ENCODE results near the gene RRBP1.

The RRBP1 gene

GRCh38 chr20:17633221-17633849 is 48.7 kb downstream of the RRBP1 start:
- H3K36me3 ChIP-seq (ENCODE audit: control insufficient read depth in 5 of 5, insufficient read depth in 5 of 5, low read length in 5 of 5) = peaks cover 0 to 95% (median 80%) of the 10 kb centered on the region in 5 donors
- no peaks in the 10 kb centered on the region for H3K27me3 ChIP-seq (ENCODE audit: control insufficient read depth in 5 of 5, insufficient read depth in 4 of 5, low read length in 5 of 5)
- H3K4me3 ChIP-seq (ENCODE audit: low read depth in 1 of 5, low read length in 5 of 5) = no peak overlapping the region
- H3K4me1 ChIP-seq (ENCODE audit: control insufficient read depth in 5 of 5, insufficient read depth in 5 of 5, low read length in 5 of 5) = peaks cover 9 to 49% (median 39%) of the 10 kb centered on the region in 5 donors
- no peaks in the 10 kb centered on the region for H3K9me3 ChIP-seq (ENCODE audit: control insufficient read depth in 5 of 5, low read length in 5 of 5)
- no peak overlapping the region for H3K9ac ChIP-seq (ENCODE audit: low read length in 5 of 5)
- no peak overlapping the region for H3K27ac ChIP-seq (ENCODE audit: low read depth, low read length)

GRCh38 chr20:17631576-17632319 is 50.3 kb downstream of the RRBP1 start:
- H3K9me3 ChIP-seq (ENCODE audit: control insufficient read depth in 5 of 5, low read length in 5 of 5) = no peaks in the 10 kb centered on the region
- H3K27me3 ChIP-seq (ENCODE audit: control insufficient read depth in 5 of 5, insufficient read depth in 4 of 5, low read length in 5 of 5) = no peaks in the 10 kb centered on the region
- no peak overlapping the region for H3K4me3 ChIP-seq (ENCODE audit: low read depth in 1 of 5, low read length in 5 of 5)
- H3K9ac ChIP-seq (ENCODE audit: low read length in 5 of 5) = no peak overlapping the region
- H3K27ac ChIP-seq (ENCODE audit: low read depth, low read length) = no peak overlapping the region
- peaks cover 8 to 40% (median 31%) of the 10 kb centered on the region in 5 donors for H3K4me1 ChIP-seq (ENCODE audit: control insufficient read depth in 5 of 5, insufficient read depth in 5 of 5, low read length in 5 of 5)
- peaks cover 0 to 98% (median 89%) of the 10 kb centered on the region in 5 donors for H3K36me3 ChIP-seq (ENCODE audit: control insufficient read depth in 5 of 5, insufficient read depth in 5 of 5, low read length in 5 of 5)

GRCh38 chr20:17630806-17631195 is 51.2 kb downstream of the RRBP1 start:
- H3K36me3 ChIP-seq (ENCODE audit: control insufficient read depth in 5 of 5, insufficient read depth in 5 of 5, low read length in 5 of 5) = peaks cover 0 to 100% (median 98%) of the 10 kb centered on the region in 5 donors
- no peaks in the 10 kb centered on the region for H3K9me3 ChIP-seq (ENCODE audit: control insufficient read depth in 5 of 5, low read length in 5 of 5)
- H3K4me1 ChIP-seq (ENCODE audit: control insufficient read depth in 5 of 5, insufficient read depth in 5 of 5, low read length in 5 of 5) = peaks cover 6 to 30% (median 22%) of the 10 kb centered on the region in 5 donors
- no peak overlapping the region for H3K27ac ChIP-seq (ENCODE audit: low read depth, low read length)
- H3K27me3 ChIP-seq (ENCODE audit: control insufficient read depth in 5 of 5, insufficient read depth in 4 of 5, low read length in 5 of 5) = no peaks in the 10 kb centered on the region
- H3K4me3 ChIP-seq (ENCODE audit: low read depth in 1 of 5, low read length in 5 of 5) = no peak overlapping the region
- H3K9ac ChIP-seq (ENCODE audit: low read length in 5 of 5) = no peak overlapping the region

- Histone ChIP-seq H3K36me3 (ENCODE audit: control insufficient read depth in 5 of 5, insufficient read depth in 5 of 5, low read length in 5 of 5) (peaks cover 0 to 100% (median 97%) of the 10 kb centered on the region in 5 donors), H3K27ac (ENCODE audit: low read depth, low read length) (no peak overlapping the region), H3K4me1 (ENCODE audit: control insufficient read depth in 5 of 5, insufficient read depth in 5 of 5, low read length in 5 of 5) (peaks cover 2 to 25% (median 16%) of the 10 kb centered on the region in 5 donors), H3K9ac (ENCODE audit: low read length in 5 of 5) (no peak overlapping the region), H3K27me3 (ENCODE audit: control insufficient read depth in 5 of 5, insufficient read depth in 4 of 5, low read length in 5 of 5) (no peaks in the 10 kb centered on the region), H3K4me3 (ENCODE audit: low read depth in 1 of 5, low read length in 5 of 5) (no peak overlapping the region), H3K9me3 (ENCODE audit: control insufficient read depth in 5 of 5, low read length in 5 of 5) (no peaks in the 10 kb centered on the region)
Measured at GRCh38 chr20:17630151-17630805, 51.8 kb downstream of the RRBP1 start.

- Histone ChIP-seq H3K4me1 (ENCODE audit: control insufficient read depth in 5 of 5, insufficient read depth in 5 of 5, low read length in 5 of 5) (peaks cover 2 to 19% (median 10%) of the 10 kb centered on the region in 5 donors), H3K36me3 (ENCODE audit: control insufficient read depth in 5 of 5, insufficient read depth in 5 of 5, low read length in 5 of 5) (peaks cover 0 to 100% (median 97%) of the 10 kb centered on the region in 5 donors), H3K27ac (ENCODE audit: low read depth, low read length) (no peak overlapping the region), H3K4me3 (ENCODE audit: low read depth in 1 of 5, low read length in 5 of 5) (no peak overlapping the region), H3K27me3 (ENCODE audit: control insufficient read depth in 5 of 5, insufficient read depth in 4 of 5, low read length in 5 of 5) (no peaks in the 10 kb centered on the region), H3K9me3 (ENCODE audit: control insufficient read depth in 5 of 5, low read length in 5 of 5) (no peaks in the 10 kb centered on the region), H3K9ac (ENCODE audit: low read length in 5 of 5) (no peak overlapping the region)
Measured at GRCh38 chr20:17629678-17630089, 52.4 kb downstream of the RRBP1 start.

- Histone ChIP-seq H3K9ac (ENCODE audit: low read length in 5 of 5) (no peak overlapping the region), H3K4me3 (ENCODE audit: low read depth in 1 of 5, low read length in 5 of 5) (no peak overlapping the region), H3K27ac (ENCODE audit: low read depth, low read length) (no peak overlapping the region), H3K9me3 (ENCODE audit: control insufficient read depth in 5 of 5, low read length in 5 of 5) (no peaks in the 10 kb centered on the region), H3K27me3 (ENCODE audit: control insufficient read depth in 5 of 5, insufficient read depth in 4 of 5, low read length in 5 of 5) (no peaks in the 10 kb centered on the region), H3K4me1 (ENCODE audit: control insufficient read depth in 5 of 5, insufficient read depth in 5 of 5, low read length in 5 of 5) (peaks cover 0 to 13% (median 4%) of the 10 kb centered on the region in 5 donors), H3K36me3 (ENCODE audit: control insufficient read depth in 5 of 5, insufficient read depth in 5 of 5, low read length in 5 of 5) (peaks cover 0 to 100% (median 97%) of the 10 kb centered on the region in 5 donors)
Measured at GRCh38 chr20:17629025-17629424, 53.0 kb downstream of the RRBP1 start.

- H3K27me3 ChIP-seq (ENCODE audit: control insufficient read depth in 5 of 5, insufficient read depth in 4 of 5, low read length in 5 of 5) = no peaks in the 10 kb centered on the region
- H3K27ac ChIP-seq (ENCODE audit: low read depth, low read length) = no peak overlapping the region
- no peak overlapping the region for H3K4me3 ChIP-seq (ENCODE audit: low read depth in 1 of 5, low read length in 5 of 5)
- H3K36me3 ChIP-seq (ENCODE audit: control insufficient read depth in 5 of 5, insufficient read depth in 5 of 5, low read length in 5 of 5) = peaks cover 0 to 100% (median 97%) of the 10 kb centered on the region in 5 donors
- no peak overlapping the region for H3K9ac ChIP-seq (ENCODE audit: low read length in 5 of 5)
- H3K4me1 ChIP-seq (ENCODE audit: control insufficient read depth in 5 of 5, insufficient read depth in 5 of 5, low read length in 5 of 5) = peaks cover 0 to 6% (median 0%) of the 10 kb centered on the region in 5 donors
- H3K9me3 ChIP-seq (ENCODE audit: control insufficient read depth in 5 of 5, low read length in 5 of 5) = no peaks in the 10 kb centered on the region
Measured at GRCh38 chr20:17628101-17628841, 53.8 kb downstream of the RRBP1 start.

- peaks cover 0 to 6% (median 0%) of the 10 kb centered on the region in 5 donors for H3K4me1 ChIP-seq (ENCODE audit: control insufficient read depth in 5 of 5, insufficient read depth in 5 of 5, low read length in 5 of 5)
- no peaks in the 10 kb centered on the region for H3K9me3 ChIP-seq (ENCODE audit: control insufficient read depth in 5 of 5, low read length in 5 of 5)
- H3K27me3 ChIP-seq (ENCODE audit: control insufficient read depth in 5 of 5, insufficient read depth in 4 of 5, low read length in 5 of 5) = no peaks in the 10 kb centered on the region
- H3K9ac ChIP-seq (ENCODE audit: low read length in 5 of 5) = no peak overlapping the region
- peaks cover 0 to 100% (median 97%) of the 10 kb centered on the region in 5 donors for H3K36me3 ChIP-seq (ENCODE audit: control insufficient read depth in 5 of 5, insufficient read depth in 5 of 5, low read length in 5 of 5)
- H3K27ac ChIP-seq (ENCODE audit: low read depth, low read length) = no peak overlapping the region
- H3K4me3 ChIP-seq (ENCODE audit: low read depth in 1 of 5, low read length in 5 of 5) = no peak overlapping the region
Measured at GRCh38 chr20:17627101-17627955, 54.7 kb downstream of the RRBP1 start.
